Suppressor macrophage treated with lipopolysaccharide for 4 hours (primary cell): ENCODE results near the gene HIBCH.
A peak's percentile ranks its signal among the peaks of the same experiment; 100 is the strongest.

Source experiments
- DNase-seq: peaks from one replicate; pipeline ENCODE4 v3.0.0-alpha.2; 2020

HIBCH gene

GRCh38 chr2:190221429-190221828 lies 98.2 kb downstream of the HIBCH start:
- no peak for DNase-seq

DNA sequence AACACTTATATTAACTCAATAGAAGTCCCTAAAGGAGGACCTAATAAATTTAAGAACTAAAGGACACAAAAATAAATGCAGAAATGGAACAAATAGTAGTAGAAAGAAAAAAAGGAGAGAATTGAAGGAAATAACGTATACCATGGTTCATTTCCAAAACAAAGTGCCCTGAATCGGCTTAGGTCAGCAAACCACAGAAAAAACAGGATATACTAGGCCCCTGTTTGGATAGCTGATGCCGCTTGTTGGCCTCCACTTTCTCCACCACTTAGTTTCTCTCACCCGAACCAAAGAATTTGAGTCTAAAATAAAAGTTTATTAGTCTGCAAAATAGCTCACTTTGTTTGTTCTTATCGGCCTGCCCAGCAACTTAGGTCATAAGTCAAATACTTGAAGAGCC lies 100.4 kb downstream of the HIBCH start:
- DNase-seq = no peak

- DNase-seq = no peak
Measured at GRCh38 chr2:190217616-190218015, 102.0 kb downstream of the HIBCH start.

- peak; percentile 2 for DNase-seq
Measured at GRCh38 chr2:190216829-190217228, 102.8 kb downstream of the HIBCH start.

DNA sequence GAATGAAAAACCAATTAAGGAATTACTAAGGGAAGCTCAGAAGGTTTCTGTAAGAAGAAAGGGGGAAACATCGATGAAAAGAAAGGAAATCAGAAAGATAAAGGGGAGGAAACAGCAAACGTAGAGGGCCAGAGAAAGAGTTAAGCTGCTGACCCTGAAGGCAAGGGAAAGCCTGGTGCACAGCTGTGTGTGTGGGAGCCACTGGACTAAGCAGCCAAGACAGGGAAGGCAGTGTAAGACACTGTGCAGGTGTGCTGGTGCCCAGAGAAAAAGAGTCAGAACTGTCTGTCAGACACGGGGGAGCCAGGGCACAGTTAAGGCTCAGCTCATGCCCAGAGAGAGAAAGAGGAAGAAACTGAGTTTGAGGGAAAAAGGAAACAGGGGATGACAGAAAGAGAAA lies 104.0 kb downstream of the HIBCH start:
- DNase-seq = no peak

GRCh38 chr2:190214426-190215194 lies 105.0 kb downstream of the HIBCH start:
- DNase-seq = no peak

DNA sequence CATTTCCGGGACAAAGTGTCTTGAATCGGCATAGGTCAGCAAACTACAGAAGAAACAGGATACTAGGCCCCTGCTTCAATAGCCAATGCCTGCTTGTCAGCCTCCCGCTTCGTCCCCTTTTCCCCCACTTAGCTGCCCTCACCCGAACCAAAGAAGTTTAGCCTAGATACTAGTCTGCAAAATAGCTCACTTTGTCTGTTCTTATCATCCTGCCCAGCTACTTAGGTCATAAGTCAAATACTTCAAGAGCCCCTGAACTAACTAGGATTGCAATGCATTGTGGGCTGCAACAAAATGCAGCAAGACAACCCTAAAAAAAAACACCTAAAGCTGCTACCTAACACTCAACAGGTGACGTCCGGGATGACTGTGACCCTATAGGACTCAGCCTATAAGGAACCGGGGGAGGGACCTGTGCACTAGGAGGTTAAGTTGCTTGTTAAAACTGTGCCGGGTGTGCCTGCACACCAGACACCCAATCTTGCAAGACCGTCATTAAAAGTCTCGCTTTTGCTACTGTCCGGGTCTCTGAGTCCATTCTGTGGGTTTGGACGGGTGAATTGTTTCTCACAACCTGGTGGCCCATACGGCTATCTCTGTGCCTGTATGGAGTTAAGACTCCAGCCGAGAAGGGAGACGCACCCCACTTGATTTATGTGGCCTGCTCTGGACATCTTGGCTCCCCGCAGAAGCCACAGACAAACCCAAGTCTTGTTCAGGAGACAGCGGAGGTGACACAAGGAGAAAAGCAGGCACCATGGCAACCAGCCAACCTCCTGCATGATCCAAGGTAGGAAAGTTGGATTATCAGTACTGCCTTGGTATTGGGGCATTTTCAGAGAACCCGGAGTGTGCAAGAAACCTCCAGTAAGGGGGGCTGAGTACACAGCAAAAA lies 105.9 kb downstream of the HIBCH start:
- no peak for DNase-seq

GRCh38 chr2:190210471-190210870 lies 109.2 kb downstream of the HIBCH start:
- DNase-seq = no peak

GRCh38 chr2:190209559-190209958 lies 110.1 kb downstream of the HIBCH start:
- no peak for DNase-seq

GRCh38 chr2:190207930-190208329 lies 111.7 kb downstream of the HIBCH start:
- DNase-seq = no peak

DNA sequence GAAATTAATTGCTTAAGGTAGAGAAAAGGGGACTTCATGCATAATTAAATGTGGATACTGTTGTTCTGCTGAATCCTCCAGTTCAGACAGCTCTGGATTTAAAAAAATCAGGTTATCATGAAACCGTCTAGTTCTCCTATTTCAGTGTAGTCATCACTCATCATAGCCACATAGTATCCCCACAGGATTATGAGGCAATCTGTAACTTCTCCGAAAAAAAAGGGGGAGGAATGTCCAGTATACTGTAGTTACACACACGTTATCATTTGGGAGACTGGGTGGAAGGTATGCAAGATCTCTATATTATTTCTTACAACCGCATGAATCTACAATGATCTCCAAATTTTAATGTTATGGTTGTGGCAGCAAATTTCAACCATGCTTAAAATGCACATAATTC lies 114.0 kb downstream of the HIBCH start:
- no peak for DNase-seq

GRCh38 chr2:190202604-190203003 lies 117.0 kb downstream of the HIBCH start:
- DNase-seq = no peak

- DNase-seq = no peak
Measured at GRCh38 chr2:190202018-190202417, 117.6 kb downstream of the HIBCH start.

- no peak for DNase-seq
Measured at GRCh38 chr2:190200603-190201002, 119.0 kb downstream of the HIBCH start.

DNA sequence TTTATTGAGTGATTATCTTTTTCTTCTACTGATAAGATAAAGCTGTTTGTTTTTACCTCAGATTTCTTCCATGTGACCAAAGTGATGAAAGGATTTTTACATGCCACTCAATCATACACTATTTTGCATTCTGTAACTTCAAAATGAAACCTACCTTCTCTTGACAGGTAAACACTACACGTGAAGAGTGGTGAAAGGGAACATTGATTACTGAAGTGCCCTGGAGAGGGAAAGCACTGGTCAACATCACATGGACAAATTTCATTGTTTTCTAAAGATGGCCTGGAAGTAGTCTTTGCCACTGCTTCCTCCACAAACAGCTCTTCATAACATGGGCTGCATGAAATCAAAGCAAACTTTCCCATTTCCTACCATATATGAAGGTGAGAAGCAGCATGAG lies 120.1 kb downstream of the HIBCH start:
- DNase-seq = no peak

- DNase-seq = no peak
Measured at GRCh38 chr2:190199109-190199508, 120.5 kb downstream of the HIBCH start.

DNA sequence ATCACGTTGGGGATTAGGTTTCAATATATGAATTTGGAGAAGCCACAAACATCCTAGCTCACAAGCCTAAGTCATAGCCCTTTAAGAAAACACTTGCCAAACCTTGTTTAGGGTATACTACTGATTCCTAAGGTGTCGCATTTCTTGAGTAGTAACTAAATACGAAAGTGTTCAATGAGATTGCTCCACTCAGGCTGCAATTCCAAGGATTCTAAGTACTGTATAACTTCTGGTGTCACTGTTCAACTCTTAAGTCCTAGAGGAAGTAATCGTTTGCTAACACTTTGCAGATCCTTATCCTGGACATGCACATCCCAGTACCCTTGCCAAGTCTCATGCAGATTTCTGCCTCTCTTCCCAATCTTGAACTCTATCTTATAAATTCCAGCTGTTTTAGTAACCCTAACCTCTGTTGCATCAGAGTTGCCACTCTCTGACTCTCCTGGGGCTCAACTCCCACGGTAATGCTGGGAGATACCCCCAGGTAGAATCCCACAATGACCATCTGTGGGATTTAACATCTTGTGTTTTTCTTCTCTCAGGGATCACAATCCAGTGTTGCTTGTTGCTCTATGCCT lies 122.4 kb downstream of the HIBCH start:
- DNase-seq = no peak

DNA sequence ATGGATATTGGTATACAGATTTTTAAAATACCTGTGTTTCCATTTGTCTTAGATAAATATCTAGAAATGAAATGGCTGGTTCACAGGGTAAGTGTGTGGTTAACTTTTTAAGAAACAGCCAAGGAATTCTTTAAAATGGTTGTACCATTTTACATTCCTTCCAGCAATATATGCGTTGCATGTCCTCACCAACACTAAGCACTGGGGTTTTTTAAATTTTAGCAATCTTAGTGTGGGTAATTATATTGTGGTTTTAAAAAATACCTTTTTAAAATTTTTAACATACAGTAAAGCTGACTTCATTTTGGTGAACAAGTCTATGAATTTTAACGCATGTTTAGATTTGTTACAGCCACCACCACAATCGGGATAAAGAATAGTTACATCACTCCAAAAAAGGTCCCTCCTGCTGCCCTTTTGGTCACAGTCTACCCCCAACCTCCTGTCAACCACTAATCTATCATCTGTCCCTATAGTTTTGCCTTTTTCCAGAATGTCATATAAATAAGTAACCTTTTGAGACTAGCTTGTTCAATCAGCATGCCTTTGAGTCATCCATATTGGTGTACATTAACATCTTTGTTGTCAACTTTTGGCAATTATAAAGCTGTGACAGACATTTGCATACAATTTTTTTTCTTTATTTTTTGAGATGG lies 129.0 kb downstream of the HIBCH start:
- no peak for DNase-seq

DNA sequence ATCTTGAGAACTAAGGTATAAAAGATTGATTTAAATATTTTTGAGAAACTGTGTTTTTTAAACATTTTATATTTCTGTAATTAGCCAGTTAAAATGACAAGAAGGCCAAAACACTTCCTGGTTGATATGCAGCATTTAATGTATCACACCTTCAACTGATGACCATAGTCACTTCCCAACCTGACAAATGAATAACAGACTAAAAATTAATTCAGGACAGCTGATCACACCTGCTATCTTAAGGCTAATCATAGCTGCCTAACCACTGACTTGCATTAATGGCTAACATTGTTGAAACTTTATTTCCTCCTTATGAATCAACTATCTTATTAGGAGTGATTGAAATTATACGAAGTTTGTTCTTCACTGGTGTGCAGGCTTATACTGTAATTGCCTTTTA lies 131.3 kb downstream of the HIBCH start:
- DNase-seq = no peak

DNA sequence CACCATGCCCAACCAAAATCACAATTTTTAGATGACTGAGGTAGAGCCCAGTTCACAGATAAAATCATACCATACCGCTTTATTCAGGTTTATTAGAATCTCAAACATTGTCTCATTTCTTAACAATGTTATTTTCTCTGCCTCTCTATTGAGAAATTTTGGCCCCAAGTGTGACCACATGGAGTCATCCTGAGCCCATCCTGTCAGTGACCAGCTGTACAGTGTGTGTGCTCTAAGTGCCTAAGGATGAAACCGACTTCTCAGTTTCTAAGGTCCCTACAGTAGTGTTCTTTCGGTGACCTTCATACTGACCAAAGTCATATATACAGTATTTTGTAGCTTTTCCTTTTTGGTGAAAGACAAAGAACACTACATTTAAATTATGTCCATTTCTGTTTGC lies 133.4 kb downstream of the HIBCH start:
- no peak for DNase-seq

DNA sequence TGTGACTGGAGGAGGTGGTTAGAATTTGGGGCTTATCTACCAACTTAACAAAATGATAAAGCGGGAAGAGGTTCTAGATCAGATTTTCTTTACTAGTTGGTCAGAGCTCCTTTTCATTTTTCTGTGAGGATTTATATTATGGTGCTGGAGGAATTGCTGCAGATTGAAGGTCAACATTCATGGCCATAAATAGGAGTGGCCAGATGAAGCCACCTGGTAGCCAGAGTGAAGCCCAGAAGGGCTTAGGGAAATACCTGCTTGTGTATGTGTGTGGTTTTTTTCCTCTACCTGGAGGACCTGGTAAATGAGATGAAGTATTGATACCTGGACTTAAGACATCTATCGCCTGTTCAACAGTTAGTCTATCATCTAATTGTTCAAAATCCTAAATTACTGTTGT lies 134.2 kb downstream of the HIBCH start:
- DNase-seq = no peak

GRCh38 chr2:190184460-190184859 lies 135.2 kb downstream of the HIBCH start:
- DNase-seq = no peak

DNA sequence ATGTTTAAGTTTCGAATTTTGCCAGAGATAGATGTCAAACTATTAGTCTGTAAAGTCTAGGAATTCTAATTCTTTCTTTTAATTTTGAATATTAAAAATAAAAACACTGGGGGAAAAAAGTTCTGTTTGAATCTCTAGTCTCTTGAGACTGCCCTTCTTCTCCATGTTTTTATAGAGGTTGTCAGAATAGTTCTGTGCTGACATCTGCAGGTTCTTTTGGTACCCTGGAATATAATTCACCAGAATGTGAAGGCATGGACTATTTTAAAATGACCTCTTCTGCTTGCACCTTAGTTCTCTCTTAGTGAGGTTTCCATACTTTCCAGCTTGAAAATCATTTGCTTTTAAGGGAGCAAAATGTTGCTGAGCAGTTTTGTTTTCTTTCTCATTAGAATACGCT lies 136.1 kb downstream of the HIBCH start:
- DNase-seq = no peak
